Raji (cell line): ENCODE measurements around the gene BNIP3.

ENCODE experiments used
- POLR2A ChIP-seq: IDR thresholded peaks from 2 replicates; pipeline ENCODE4 v1.6.1; 2011; ENCODE audit warnings: low read depth, low read length, control low read depth; ENCODE audit not compliant: insufficient read depth

BNIP3 gene

GRCh38 chr10:131981429-131982184 lies at the start of gene BNIP3:
BNIP3 (minus strand) TSS chr10:131981923; CDS start chr10:131981806, 117 bp downstream.
- no peak for TF ChIP-seq POLR2A

GRCh38 chr10:132030898-132031463 lies 49.3 kb upstream of the BNIP3 start:
- TF ChIP-seq POLR2A = no peak

GRCh38 chr10:132028706-132029105 lies 47.0 kb upstream of the BNIP3 start:
- no peak for TF ChIP-seq POLR2A

DNA sequence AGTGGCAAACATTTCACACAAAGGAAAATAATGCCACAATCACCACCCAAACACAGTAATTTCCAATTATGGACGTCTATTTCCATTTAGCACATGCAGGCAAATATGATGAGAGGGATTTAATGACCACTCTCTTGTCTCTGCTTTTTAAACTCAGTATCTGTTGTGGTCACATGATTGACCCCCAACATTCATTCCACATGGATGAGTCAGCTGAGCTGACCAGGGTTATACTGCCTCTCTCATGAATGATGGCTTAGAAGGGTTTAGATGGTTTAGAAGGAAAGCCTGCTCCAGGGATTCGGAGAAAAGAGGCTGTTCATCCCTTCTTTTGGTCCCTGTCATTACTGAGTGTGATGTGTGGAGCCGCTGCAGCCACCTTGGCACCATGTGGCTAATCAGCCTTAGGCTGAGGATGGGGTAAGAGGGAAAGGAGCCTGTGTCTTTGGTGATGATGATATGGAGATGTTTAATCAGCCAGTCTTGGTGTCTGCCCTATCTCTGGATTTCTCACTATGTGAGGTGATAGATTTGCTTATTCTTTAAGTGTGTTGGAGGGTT lies 45.8 kb upstream of the BNIP3 start:
- TF ChIP-seq POLR2A = no peak

DNA sequence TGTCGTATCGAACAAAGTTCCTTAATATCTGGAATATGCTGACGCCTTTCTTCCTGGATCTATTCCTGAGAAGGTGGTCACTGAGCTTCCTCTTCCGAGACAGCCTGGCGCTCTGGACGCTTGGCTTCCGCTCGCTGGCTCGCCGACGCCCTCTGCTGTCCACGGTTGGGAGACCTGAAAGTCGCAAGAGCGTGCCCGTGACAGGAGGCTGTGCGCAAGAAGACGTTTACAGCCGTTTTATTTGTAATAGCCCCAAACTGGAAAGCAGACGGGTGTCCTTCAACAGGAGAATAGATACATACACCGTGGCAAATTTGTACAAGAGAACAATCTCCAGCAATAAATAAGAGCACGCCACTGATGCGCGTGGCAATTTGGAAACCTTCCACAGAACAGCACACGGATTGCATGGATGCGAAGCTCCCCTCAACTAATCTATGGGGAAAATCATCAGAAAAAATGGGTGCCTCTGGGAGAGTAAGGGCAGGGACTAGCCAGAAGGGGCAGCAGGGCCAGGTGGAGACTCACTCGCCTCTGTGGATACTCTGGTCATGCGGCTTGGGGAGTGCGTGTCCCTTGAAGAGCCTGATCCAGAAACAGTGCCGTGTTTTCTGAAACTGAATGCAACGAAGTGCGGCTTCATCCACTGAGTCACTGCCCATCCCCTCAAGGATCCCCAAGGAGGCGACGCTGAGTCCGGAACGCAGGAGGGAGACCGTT lies 41.5 kb upstream of the BNIP3 start:
- no peak for TF ChIP-seq POLR2A

- no peak for TF ChIP-seq POLR2A
Measured at GRCh38 chr10:132022241-132022640, 40.5 kb upstream of the BNIP3 start.

GRCh38 chr10:132021504-132022143 lies 39.9 kb upstream of the BNIP3 start:
- no peak for TF ChIP-seq POLR2A

DNA sequence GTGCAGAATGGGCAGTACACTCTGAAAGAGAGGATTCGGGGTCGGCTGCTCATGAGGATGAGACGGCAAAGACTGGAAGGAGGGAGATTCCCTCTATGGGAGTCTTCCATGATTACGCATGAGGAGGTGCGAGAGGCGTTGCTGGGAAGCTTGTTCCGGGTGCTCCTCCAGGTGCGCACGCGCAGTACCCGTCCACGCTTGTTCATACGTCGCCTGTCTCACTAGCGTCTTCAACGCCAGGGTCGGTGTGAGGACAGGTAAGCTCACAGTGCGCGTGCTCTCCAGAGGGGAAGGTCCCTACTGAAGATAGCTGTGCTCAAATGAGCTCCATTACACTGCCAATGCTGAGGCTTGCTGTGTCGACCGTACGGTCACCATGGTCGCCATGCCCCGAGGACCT lies 39.3 kb upstream of the BNIP3 start:
- TF ChIP-seq POLR2A = no peak

DNA sequence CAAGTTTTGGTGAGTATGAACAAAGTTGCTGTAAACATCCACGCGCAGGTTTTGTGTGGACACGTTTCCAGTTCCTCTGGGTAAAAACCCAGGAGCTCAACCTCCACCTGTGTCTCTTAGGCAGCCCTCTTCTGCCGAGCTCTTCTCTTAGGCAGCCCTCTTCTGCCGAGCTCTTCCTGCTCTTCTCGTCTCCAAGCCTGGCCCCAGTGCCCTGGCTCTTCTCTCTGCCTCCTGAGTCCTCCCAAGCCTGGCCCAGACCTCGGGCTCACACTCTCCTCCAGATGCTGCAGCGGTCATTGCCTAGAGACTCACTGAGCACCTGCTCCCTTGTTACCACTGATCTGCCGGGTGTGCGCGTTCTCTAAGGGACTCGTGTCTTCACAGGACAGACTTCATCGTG lies 38.7 kb upstream of the BNIP3 start:
- no peak for TF ChIP-seq POLR2A

DNA sequence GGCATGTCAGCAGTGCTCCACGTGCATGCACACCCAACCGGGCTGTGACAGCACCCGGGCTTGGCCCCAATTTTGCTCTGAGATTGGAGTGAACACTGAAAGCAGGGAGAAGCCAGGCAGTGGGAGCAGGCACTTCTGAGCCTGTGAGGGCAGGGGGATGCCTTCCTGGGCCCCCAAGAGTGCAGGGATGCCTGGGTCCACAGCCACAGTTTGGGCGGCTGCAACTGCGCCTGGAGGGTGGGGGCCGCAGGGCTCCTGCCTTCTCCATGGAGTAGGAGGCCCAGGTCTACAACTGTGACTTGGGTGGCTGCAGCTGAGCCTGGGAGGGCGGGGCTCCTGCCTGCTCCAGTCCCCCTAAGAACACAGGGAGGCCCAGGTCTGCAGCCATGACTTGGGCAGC lies 37.6 kb upstream of the BNIP3 start:
- TF ChIP-seq POLR2A = no peak

- TF ChIP-seq POLR2A = no peak
Measured at GRCh38 chr10:132018446-132018845, 36.7 kb upstream of the BNIP3 start.

GRCh38 chr10:132016514-132016913 lies 34.8 kb upstream of the BNIP3 start:
- TF ChIP-seq POLR2A = no peak

GRCh38 chr10:132011445-132011844 lies 29.7 kb upstream of the BNIP3 start:
- TF ChIP-seq POLR2A = no peak

GRCh38 chr10:132011024-132011423 lies 29.3 kb upstream of the BNIP3 start:
- TF ChIP-seq POLR2A = no peak

DNA sequence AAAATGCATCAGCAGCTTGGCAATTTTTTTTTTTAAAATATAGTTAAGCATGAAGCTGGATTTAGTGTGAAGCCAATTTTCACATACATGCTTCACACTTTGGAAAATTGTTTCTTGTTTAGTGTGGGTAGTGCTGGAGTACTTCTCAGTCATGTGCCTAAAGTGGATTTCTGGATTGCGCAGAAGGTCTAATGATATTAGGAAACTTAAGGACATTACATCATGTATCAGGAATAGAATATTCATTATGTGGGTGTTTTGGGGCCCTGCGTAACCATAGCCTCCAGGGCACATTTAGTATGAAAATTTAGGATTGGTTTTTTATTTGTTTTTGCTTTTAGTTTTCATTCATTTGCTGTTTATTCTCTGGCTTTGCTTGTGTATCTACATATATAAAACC lies 28.8 kb upstream of the BNIP3 start:
- TF ChIP-seq POLR2A = no peak
